Measurements from ENCODE around the gene ARFGAP3.

DNA sequence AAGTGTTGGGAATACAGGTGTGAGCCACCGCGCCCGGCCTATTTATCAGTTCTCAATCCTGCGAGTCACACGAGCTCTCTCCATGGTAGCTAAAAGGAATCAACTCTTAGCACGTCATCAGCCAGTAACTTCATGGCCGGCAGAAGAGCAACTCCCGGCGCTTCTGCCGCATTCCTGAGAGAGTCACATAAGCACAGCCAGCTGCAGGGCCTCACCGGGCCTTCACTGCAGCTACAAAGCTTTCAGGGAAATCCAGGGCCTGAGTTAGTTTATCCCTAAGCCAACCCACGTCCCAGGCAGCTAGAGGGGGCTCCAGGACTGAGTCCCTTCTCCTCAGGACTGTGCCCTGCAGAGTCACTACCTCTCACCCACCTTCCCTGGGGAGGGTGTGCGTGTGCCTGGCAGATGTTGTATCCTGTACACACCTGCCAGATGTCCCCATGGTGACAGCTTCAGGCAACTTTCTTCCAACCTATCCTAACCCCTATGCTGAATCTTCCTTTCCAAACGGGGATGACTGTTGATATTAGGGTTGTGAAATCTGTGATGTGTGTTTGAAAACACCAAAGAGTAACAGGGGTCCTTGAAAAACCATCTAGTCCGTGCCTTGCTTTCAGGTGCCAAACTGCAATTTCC is 45.9 kb upstream of the ARFGAP3 start:
- TF ChIP-seq CTCF (IDR thresholded peaks at IDR 0.05) (no peak), POLR2A (IDR thresholded peaks at IDR 0.05) (no peak), POLR2AphosphoS5 (IDR thresholded peaks at IDR 0.05) (peak in 2 of 4 donors; percentile 36 to 55), EP300 (IDR thresholded peaks at IDR 0.05) (peak in 1 of 4 donors; percentile 15)

Measured in sigmoid colon (tissue), 4 donors.